ENCODE data around the gene ITM2C.

DNA sequence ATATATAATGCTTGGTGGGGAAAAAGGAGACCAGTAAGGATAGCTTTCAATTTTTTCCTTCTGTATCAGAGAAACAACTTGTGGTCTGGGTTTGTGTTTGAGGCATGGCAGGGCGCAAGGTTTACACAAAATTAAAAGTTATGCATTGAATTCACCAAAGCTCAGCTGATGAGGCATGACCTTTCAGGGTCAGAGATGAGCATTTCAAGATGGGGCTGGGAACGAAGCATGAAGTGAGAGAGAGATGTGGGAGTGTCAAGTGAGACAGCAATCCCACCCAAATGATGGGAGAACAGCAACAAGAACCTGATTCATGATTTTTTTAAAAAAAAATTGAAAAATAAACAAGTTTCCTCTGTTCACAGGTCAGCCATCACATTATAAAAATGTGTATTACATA is 55.4 kb downstream of the ITM2C start:
- TF ChIP-seq, protein P1, sequence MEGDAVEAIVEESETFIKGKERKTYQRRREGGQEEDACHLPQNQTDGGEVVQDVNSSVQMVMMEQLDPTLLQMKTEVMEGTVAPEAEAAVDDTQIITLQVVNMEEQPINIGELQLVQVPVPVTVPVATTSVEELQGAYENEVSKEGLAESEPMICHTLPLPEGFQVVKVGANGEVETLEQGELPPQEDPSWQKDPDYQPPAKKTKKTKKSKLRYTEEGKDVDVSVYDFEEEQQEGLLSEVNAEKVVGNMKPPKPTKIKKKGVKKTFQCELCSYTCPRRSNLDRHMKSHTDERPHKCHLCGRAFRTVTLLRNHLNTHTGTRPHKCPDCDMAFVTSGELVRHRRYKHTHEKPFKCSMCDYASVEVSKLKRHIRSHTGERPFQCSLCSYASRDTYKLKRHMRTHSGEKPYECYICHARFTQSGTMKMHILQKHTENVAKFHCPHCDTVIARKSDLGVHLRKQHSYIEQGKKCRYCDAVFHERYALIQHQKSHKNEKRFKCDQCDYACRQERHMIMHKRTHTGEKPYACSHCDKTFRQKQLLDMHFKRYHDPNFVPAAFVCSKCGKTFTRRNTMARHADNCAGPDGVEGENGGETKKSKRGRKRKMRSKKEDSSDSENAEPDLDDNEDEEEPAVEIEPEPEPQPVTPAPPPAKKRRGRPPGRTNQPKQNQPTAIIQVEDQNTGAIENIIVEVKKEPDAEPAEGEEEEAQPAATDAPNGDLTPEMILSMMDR (IDR thresholded peaks at IDR 0.05 in 4 of 5, conservative IDR thresholded peaks at IDR 0.05 in 1 of 5), result no peak
- TF ChIP-seq POLR2A (IDR thresholded peaks at IDR 0.05), result no peak

Data from gastrocnemius medialis (tissue), 4 donors.